Endothelial cell of umbilical vein (primary cell): Measurements from ENCODE around the gene TAF3. TPM values are rescaled to one million over a fixed set of nuclear protein-coding genes. Genes with fewer than 3 reads are reported as not detected.
A peak's percentile ranks its signal among the peaks of the same experiment; 100 is the strongest.

Experiments
- BruUV-seq: library from RNA; stranded (reverse); fragments of 400-500 nt; replicated peaks from 2 replicates; lab custom pipeline; 2021; lab: Mats Ljungman, UMichigan
- CTCF ChIA-PET: fragments of 300-600, 350-600 bp; sonication (Branson Sonifier 250); formaldehyde crosslinking; loops from one replicate; lab custom pipeline; 2021; ENCODE audit warnings: antibody characterized with exemption, inconsistent platforms; lab: Charles Lee
- POLR2A ChIA-PET: fragments of 300-600, 350-600 bp; sonication (Branson Sonifier 250); formaldehyde crosslinking; loops from one replicate; lab custom pipeline; 2021; ENCODE audit warnings: antibody characterized with exemption, inconsistent platforms; lab: Charles Lee
- DNase-seq: peaks from one replicate; pipeline ENCODE4 v3.0.0-alpha.2; 2011; ENCODE audit warnings: low read depth, low spot score
- FAIRE-seq: peaks from 2 replicates; lab custom pipeline; 2011; peaks lifted over from hg19 to GRCh38; lab: Jason Lieb, UNC
- H2AFZ ChIP-seq: 2 replicates; pipeline ENCODE4 v1.6.0; 2012; ENCODE audit warnings: low read depth, low read length, control low read depth, inconsistent platforms
- H3K27ac ChIP-seq: 2 replicates; pipeline ENCODE4 v1.5.1; 2011; ENCODE audit warnings: low read depth, mild to moderate bottlenecking, control low read depth, low read length, moderate library complexity; ENCODE audit not compliant: insufficient read depth
- H3K27me3 ChIP-seq, 2 experiments: 2 replicates each; pipeline versions ENCODE4 v1.6.0 to v1.6.1; 2011; ENCODE audit warnings: low read length in 2 of 2, mixed read lengths in 1 of 2; ENCODE audit not compliant: control insufficient read depth in 2 of 2, insufficient read depth in 2 of 2
- H3K36me3 ChIP-seq, 2 experiments: 2 replicates in 1 of 2; 3 replicates in 1 of 2; pipeline ENCODE4 v1.5.1; 2011; ENCODE audit warnings: low read length in 2 of 2, mild to moderate bottlenecking in 1 of 2, moderate library complexity in 1 of 2; ENCODE audit not compliant: control insufficient read depth in 2 of 2, insufficient read depth in 2 of 2; ENCODE audit errors: extremely low read depth in 1 of 2
- H3K4me1 ChIP-seq: 3 replicates; pipeline ENCODE4 v1.5.1; 2011; ENCODE audit warnings: mild to moderate bottlenecking, low read length; ENCODE audit not compliant: control insufficient read depth, insufficient read depth; ENCODE audit errors: extremely low read depth
- H3K4me2 ChIP-seq: 2 replicates; pipeline ENCODE4 v1.6.1; 2011; ENCODE audit warnings: low read length, control low read depth, mixed read lengths; ENCODE audit not compliant: insufficient read depth
- H3K4me3 ChIP-seq, 3 experiments: fragments of 200-600 bp in 1 of 3; sonication (generic), shearing (Covaris generic) in 1 of 3; replicated peaks in 1 of 3; 2 replicates each; pipeline ENCODE4 v1.5.1; 2011 to 2016; ENCODE audit warnings: control low read depth in 3 of 3, low read length in 3 of 3, mild to moderate bottlenecking in 2 of 3, inconsistent platforms in 1 of 3, low read depth in 1 of 3, moderate library complexity in 1 of 3; ENCODE audit not compliant: insufficient read depth in 1 of 3
- H3K79me2 ChIP-seq: 2 replicates; pipeline ENCODE4 v1.6.0; 2012; ENCODE audit warnings: low read length, inconsistent platforms; ENCODE audit not compliant: control insufficient read depth, insufficient read depth
- H3K9ac ChIP-seq: replicated peaks from 2 replicates; pipeline ENCODE3; 2011; ENCODE audit warnings: low read length, control low read depth; ENCODE audit not compliant: insufficient read depth; ENCODE audit errors: extremely low read depth
- H3K9me1 ChIP-seq: replicated peaks from 3 replicates; pipeline ENCODE4 v1.6.0; 2011; ENCODE audit warnings: mild to moderate bottlenecking, low read length; ENCODE audit not compliant: control insufficient read depth, insufficient read depth; ENCODE audit errors: extremely low read depth
- H3K9me3 ChIP-seq: replicated peaks from 2 replicates; pipeline ENCODE4 v1.5.1; 2012; ENCODE audit warnings: low read length, inconsistent platforms; ENCODE audit not compliant: control insufficient read depth, insufficient read depth
- H4K20me1 ChIP-seq: replicated peaks from 2 replicates; pipeline ENCODE3; 2011; ENCODE audit warnings: mild to moderate bottlenecking, low read length; ENCODE audit not compliant: control insufficient read depth, insufficient read depth; ENCODE audit errors: extremely low read depth
- CTCF ChIP-seq, 2 donors: IDR thresholded peaks; 1 replicate in 1 of 2; 2 replicates in 1 of 2; pipeline ENCODE4 v1.5.1; 2011; ENCODE audit warnings: low read length in 2 of 2, mild to moderate bottlenecking in 2 of 2, moderate library complexity in 2 of 2, control low read depth in 1 of 2, inconsistent platforms in 1 of 2, low read depth in 1 of 2; ENCODE audit not compliant: insufficient read depth in 1 of 2; ENCODE audit errors: extremely low read depth in 1 of 2
- EZH2 ChIP-seq: IDR thresholded peaks from 2 replicates; pipeline ENCODE4 v1.6.1; 2012; ENCODE audit warnings: borderline replicate concordance, low read depth, mild to moderate bottlenecking, moderate library complexity, low read length, inconsistent platforms; ENCODE audit not compliant: severe bottlenecking
- FOS ChIP-seq: IDR thresholded peaks from 2 replicates; pipeline ENCODE4 v1.6.1; 2011; ENCODE audit warnings: mild to moderate bottlenecking, low read length, moderate library complexity, borderline replicate concordance; ENCODE audit not compliant: insufficient read depth
- GATA2 ChIP-seq: IDR thresholded peaks from 2 replicates; pipeline ENCODE4 v1.7.0; 2011; ENCODE audit warnings: low read depth, mild to moderate bottlenecking, moderate library complexity, mixed read lengths, low read length; ENCODE audit not compliant: insufficient read length, insufficient read depth
- JUN ChIP-seq: IDR thresholded peaks from 2 replicates; pipeline ENCODE4 v1.6.1; 2011; ENCODE audit warnings: borderline replicate concordance, low read depth; ENCODE audit not compliant: insufficient read length, insufficient read depth
- MAX ChIP-seq: IDR thresholded peaks from 2 replicates; pipeline ENCODE4 v1.6.1; 2011; ENCODE audit not compliant: insufficient read depth, insufficient read length
- MYC ChIP-seq: IDR thresholded peaks from one replicate; pipeline ENCODE4 v1.6.1; 2011; ENCODE audit warnings: mild to moderate bottlenecking, low read depth, low read length
- POLR2A ChIP-seq: IDR thresholded peaks from 2 replicates; pipeline ENCODE4 v1.6.1; 2012; ENCODE audit warnings: low read depth, mild to moderate bottlenecking, control low read depth, low read length
- POLR2AphosphoS5 ChIP-seq: IDR thresholded peaks from 2 replicates; pipeline ENCODE4 v1.6.1; 2012; ENCODE audit warnings: low read depth, mild to moderate bottlenecking, control low read depth, low read length, moderate library complexity; ENCODE audit not compliant: insufficient read depth
- dilution Hi-C: fragments of 300-500 bp; cut with MboI; formaldehyde crosslinking; loops from one replicate; pipeline ENCODE4 v1.15.0; 2019; ENCODE audit warnings: low sequenced_read_pairs; ENCODE audit not compliant: extremely low pct_ligation_motif_present
- intact Hi-C: fragments of 100-400 bp; cut with micrococcal nuclease; formaldehyde crosslinking; loops from one replicate; pipeline ENCODE4 v1.10.0; 2022
- polyA plus RNA-seq, 4 experiments: library from polyadenylated mRNA; depleted of rRNA in 3 of 4; stranded (reverse) in 3 of 4; unstranded in 1 of 4; fragments of >200 nt; gene quantifications; 2 replicates each; pipeline versions ENCODE4 v1.2.1 to v1.2.3, GENCODE V29; 2011 to 2012; ENCODE audit warnings: missing spikeins in 1 of 4
- total RNA-seq: library from RNA; stranded (reverse); gene quantifications from 2 replicates; pipeline ENCODE4 v1.2.3, GENCODE V29; 2021

The TAF3 gene
- total and polyA plus RNA-seq, 2 donors (not counting 3 experiments of a cell fraction or from before 2014, with no cell fraction given): 2.4 to 10.5 TPM

- Histone ChIP-seq H3K36me3 (peaks cover 0 to 4% of the 10 kb centered on the region in 2 experiments), H3K79me2 (no peaks in the 10 kb centered on the region), H3K9ac (no peak overlapping the region), H3K4me2 (no peak overlapping the region), H3K9me3 (no peaks in the 10 kb centered on the region), H4K20me1 (no peaks in the 10 kb centered on the region), H3K27me3 (no peaks in the 10 kb centered on the region), H3K4me3 (no peak overlapping the region), H3K4me1 (peaks cover 5% of the 10 kb centered on the region), H2AFZ (no peak overlapping the region), H3K9me1 (no peaks in the 10 kb centered on the region), H3K27ac (no peak overlapping the region)
- POLR2A ChIA-PET: no interaction called here
- CTCF ChIA-PET: no interaction called here
- intact Hi-C loops (no loop called here), dilution Hi-C loops (no loop called here)
- TF ChIP-seq MYC (no peak), EZH2 (no peak), MAX (no peak), POLR2A (no peak), JUN (no peak)
- BruUV-seq: TSS peak; percentile 65
- FAIRE-seq: no peak
- no peak for DNase-seq
Measured at GRCh38 chr10:8014649-8015048, 196.3 kb downstream of the TAF3 start.

GRCh38 chr10:8017277-8017676 is 199.0 kb downstream of the TAF3 start:
- dilution Hi-C loops: no loop called here
- H3K36me3 ChIP-seq: peaks cover 0 to 4% of the 10 kb centered on the region in 2 experiments
- intact Hi-C loops: no loop called here
- no peaks in the 10 kb centered on the region for H4K20me1 ChIP-seq
- BruUV-seq: no TSS peak
- POLR2A ChIA-PET: no interaction called here
- no peak overlapping the region for H3K9ac ChIP-seq
- H2AFZ ChIP-seq: peak overlapping the region; percentile 42
- H3K9me3 ChIP-seq: no peaks in the 10 kb centered on the region
- FAIRE-seq (peak; percentile 70), DNase-seq (no peak)
- H3K79me2 ChIP-seq: no peaks in the 10 kb centered on the region
- H3K27ac ChIP-seq: no peak overlapping the region
- peaks cover 5% of the 10 kb centered on the region for H3K4me1 ChIP-seq
- TF ChIP-seq POLR2AphosphoS5: no peak
- no peak for TF ChIP-seq JUN
- TF ChIP-seq FOS: no peak
- TF ChIP-seq GATA2: no peak
- TF ChIP-seq EZH2: no peak
- no peak for TF ChIP-seq MYC
- TF ChIP-seq CTCF (IDR thresholded peaks at IDR 0.05; ENCODE audit: extremely low read depth in 1 of 2, insufficient read depth in 1 of 2, low read depth in 1 of 2, low read length in 2 of 2): no peak
- no peak for TF ChIP-seq MAX
- TF ChIP-seq POLR2A: no peak
- no peak overlapping the region for H3K4me3 ChIP-seq
- no peak overlapping the region for H3K4me2 ChIP-seq
- CTCF ChIA-PET: interaction anchor here (2.0 kb wide), 1 partner anchor 145 kb away, joined by 6 read pairs; no protein-coding TSS in a partner anchor
- H3K9me1 ChIP-seq: no peaks in the 10 kb centered on the region
- H3K27me3 ChIP-seq: no peaks in the 10 kb centered on the region
